ENCODE data around the gene SDF4. TPM values are rescaled to one million over a fixed set of nuclear protein-coding genes. Genes with fewer than 3 reads are reported as not detected.

Gene SDF4, protein sequence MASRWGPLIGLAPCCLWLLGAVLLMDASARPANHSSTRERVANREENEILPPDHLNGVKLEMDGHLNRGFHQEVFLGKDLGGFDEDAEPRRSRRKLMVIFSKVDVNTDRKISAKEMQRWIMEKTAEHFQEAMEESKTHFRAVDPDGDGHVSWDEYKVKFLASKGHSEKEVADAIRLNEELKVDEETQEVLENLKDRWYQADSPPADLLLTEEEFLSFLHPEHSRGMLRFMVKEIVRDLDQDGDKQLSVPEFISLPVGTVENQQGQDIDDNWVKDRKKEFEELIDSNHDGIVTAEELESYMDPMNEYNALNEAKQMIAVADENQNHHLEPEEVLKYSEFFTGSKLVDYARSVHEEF
- total RNA-seq: 111 and 112 TPM in 2 replicates

DNA sequence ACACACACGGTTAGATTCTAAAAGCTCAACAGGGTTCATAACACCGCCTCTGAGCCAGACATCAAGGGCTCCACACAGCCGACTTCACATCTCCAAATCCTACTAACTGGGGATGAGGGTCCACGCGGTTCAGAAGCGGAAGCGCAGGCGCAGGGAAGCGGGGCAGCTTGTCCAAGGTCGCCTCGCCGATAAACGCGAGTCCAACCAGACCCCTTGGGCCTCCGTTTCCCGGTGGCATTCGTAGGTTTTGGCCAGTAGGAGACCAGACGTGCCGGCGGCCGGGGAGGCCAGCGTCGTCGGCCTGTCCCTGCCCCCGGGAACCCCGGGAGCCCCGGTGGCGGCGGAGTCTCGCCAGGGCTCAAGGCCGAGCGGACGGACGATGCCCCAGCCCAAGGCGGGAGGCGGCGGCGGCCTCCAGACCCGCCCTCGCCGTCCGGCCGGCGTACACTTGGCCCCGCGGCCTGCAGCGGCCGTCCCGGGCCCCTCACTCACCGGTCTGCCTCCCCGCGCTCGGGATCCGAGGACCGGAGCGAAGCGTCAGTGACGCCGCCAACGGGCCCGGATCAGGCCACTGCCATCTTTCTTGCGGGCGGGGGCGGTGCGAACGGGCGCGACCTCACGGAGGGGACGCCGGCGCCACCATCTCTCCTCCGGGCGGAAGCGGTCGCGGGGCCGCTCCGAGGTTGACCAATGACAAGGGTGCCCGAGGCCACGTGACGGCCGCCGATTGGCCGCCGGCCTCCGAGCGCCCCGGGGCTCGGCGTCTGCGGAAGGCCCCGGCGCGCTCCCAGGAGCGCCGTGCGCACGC, at the start of gene SDF4:
TSS of gene SDF4 (minus strand) at position 602 of the 808 bp plus-strand sequence. CDS start 3,229 bp downstream, outside the sequence.
- intact Hi-C loops (cut with micrococcal nuclease): loop anchor here (1.0 to 2.0 kb wide), 4 partner anchors 19 to 115 kb away; partner anchors contain the start of genes C1orf159 and UBE2J2

DNA sequence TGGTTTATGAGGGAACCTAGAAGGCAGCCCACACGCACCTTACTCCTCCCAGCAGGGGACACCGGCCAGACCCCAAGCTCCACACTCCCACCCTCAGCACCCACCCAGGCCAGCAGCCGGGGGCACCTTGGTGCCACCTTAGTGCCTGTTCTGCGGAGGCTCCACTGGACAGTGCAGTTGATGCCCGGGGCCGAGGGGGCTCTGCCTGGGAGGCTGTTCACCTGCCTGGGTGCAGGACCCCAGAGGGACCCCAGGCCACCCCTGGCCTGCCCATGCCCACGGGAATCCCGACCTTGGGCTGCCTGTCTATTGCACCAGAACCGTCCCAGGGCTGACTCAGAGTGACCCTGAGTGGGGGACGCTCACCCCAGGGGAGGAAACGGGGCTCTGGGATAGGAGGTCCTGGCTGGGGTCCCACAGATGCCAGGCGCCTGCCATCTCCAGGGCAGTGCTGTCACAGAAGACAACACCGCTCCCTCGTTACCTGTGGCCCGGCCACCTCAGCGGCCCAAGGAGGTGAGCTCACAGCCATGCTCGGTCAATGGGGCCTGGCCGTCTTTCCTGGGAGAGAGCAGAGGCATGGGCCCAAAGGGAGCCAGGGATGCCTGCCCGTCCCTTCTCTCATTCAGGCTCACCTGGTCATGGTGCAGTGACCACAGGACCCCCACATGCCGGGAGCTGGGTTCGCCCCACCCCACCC, 49.1 kb upstream of the SDF4 start:
- intact Hi-C loops (cut with micrococcal nuclease): no loop called here

DNA sequence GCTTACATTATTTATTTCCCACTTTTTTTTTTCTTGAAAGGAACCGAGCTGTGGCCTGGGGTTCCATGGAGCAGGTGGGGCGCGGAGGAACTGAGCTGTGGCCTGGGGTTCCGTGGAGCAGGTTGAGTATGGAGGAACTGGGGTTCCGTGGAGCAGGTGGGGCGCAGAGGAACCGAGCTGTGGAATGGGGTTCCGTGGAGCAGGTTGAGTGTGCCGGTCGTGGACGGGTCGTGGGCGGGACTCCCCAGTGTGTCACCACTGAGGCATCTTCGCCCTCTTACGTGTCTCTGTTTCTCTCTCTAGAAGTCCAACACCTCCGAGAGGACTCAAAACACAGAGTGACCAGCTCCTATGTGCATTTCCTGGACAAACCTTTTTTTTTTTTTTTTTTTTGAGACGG, 47.2 kb upstream of the SDF4 start:
- intact Hi-C loops (cut with micrococcal nuclease): no loop called here

DNA sequence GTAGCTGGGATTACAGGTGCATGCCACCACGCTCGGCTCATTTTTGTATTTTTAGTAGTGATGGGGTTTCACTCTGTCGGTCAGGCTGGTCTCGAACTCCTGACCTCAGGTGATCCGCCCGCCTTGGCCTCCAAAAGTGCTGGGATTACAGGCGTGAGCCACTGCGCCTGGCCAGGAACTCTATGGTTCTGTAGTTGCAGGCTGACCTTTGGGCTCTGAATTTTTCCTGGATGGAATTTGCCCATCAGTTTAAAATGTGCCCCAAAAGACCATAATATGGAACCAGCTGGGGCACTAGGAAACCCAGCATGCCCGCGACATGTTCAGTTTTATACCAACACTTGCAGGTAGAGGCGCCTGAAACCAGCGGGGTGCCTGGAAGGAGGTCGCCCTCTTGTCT, 46.8 kb upstream of the SDF4 start:
- intact Hi-C loops (cut with micrococcal nuclease): no loop called here

DNA sequence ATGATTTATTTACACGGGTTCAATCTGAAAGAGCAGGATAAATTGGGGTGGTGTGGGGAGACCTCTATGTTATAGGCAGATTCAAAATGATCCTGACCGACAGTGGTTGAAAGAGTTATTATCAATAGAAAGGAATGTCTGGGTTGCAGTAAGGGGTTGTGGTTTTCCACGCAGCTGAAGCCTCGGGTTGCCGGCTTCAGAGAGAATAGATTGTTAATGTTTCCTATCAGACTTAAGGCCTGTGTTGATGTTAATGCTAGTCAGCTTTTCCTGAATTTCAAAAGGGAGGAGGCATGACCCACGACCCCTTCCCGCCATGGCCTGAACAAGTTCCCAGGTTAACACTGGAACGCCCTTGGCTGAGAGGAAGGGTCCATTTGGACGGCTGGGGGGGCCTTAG, 44.0 kb upstream of the SDF4 start:
- intact Hi-C loops (cut with micrococcal nuclease): no loop called here

DNA sequence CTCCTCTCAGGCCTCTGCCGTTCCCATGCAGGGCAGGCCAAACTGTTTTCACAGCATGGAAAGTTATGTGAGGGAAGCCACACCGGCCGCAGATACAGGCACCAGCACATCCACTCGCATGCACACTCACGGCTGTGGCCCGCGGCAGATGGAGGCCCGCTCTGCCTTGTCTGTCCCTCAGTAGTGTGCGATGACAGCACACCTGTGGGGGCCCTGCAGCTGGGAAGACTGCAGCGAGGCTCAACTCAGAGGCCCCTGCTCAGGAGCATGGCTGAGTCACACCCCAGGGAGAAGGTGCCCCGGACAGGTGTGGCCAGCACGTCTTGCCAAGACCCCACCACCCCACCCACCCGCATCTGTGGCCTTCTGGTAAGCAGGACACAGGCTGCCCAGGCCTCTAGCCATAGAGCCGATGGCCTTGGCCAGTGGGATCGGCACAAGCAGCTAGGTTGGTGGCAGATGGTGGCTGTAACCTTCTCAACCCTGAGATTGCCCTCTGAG, 43.2 kb upstream of the SDF4 start:
- intact Hi-C loops (cut with micrococcal nuclease): no loop called here

DNA sequence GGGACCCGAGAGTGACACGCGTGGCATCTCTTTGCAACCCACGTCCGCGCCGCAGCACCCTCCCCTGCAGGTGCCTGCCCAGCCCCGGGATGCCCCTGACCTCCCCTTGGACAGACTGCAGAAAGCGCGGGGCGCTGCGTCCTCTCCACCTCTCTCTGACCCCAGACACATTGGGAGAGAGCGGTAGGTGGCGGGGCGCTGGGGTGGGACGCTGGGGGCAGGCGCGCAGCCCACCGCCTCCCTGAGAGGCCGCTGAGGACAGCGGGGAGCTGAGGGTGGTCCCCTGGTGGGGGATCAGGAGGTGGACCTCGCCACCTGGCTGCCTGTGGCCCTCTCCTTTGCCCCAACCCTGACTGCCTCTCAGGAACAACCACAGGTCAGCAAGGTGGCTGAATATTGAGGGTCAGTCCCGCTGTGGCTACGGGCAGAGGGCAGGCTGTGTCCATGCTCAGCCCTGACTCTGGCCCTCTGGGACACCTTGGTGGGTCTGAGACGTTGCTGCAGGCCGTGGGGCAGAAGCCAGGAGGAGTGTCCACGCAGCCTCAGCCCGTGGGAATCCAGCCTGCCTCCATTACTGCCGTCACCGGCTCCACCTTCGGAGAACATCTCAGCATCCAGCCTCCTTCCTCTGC, 42.6 kb upstream of the SDF4 start:
- intact Hi-C loops (cut with micrococcal nuclease): no loop called here

DNA sequence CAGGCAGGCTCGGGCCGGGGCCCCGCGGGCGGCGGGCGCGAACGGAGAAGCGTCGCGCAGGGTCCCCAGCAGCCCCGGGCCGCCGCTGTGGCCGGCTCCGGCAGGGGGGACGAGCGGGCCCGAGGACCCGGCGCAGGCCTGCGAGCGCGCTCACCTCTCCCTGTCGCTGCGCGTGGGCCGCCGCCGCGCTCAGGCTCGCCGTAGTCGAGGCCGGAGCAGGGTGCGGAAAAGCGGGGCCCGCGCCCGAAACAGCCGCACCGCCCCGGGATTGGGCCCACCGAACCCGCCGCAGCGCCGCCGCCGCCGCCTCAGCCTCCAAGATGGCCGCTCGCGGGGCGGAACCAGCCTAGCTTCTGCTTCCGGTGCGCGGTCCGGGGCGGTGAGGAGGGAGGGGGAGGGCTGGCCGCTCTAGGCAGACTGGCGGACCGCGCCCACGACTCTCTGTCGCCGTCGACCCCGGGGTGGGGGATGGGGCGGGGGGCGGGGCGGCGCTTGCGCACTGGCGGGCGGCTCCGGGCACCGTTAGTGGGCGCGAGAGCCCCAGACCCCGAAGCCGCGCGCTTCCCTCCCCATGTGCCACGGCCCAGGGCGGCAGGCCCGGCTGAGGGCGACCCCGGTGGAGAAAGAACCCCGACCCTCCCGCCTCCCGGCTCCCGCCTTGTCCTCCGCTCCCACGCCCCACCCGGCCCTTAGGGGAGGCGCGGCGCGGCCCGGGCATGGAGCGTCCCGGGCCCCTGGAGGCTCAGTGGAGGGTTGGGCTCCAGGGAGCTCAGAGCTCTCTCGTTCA, 41.9 kb upstream of the SDF4 start, which contains the start of gene UBE2J2:
TSS of gene UBE2J2 (minus strand) at position 343 of the 787 bp plus-strand sequence. CDS start 5,862 bp downstream, outside the sequence.
- intact Hi-C loops (cut with micrococcal nuclease): loop anchor here (1.0 to 2.0 kb wide), 3 partner anchors 35 to 157 kb away; partner anchors contain the start of genes B3GALT6, C1orf159, PUSL1 and SDF4

DNA sequence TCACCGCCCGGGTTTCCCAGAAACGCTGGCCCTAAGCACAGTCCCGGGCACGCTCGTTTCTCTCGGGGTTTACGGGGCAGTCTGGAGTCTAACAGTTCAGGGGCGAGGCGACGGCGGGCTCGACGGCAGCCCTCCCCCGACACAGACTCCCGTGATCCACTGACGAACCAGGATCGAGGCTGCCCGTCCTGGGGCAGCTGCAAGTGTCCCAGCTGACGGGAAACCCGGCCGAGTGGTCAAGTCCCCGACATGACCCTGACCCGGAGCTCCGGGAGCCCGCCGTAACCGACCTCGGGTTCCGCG, 41.4 kb upstream of the SDF4 start:
- intact Hi-C loops (cut with micrococcal nuclease): loop anchor here (1.0 to 2.0 kb wide), 3 partner anchors 36 to 157 kb away; partner anchors contain the start of genes B3GALT6, C1orf159, PUSL1 and SDF4

DNA sequence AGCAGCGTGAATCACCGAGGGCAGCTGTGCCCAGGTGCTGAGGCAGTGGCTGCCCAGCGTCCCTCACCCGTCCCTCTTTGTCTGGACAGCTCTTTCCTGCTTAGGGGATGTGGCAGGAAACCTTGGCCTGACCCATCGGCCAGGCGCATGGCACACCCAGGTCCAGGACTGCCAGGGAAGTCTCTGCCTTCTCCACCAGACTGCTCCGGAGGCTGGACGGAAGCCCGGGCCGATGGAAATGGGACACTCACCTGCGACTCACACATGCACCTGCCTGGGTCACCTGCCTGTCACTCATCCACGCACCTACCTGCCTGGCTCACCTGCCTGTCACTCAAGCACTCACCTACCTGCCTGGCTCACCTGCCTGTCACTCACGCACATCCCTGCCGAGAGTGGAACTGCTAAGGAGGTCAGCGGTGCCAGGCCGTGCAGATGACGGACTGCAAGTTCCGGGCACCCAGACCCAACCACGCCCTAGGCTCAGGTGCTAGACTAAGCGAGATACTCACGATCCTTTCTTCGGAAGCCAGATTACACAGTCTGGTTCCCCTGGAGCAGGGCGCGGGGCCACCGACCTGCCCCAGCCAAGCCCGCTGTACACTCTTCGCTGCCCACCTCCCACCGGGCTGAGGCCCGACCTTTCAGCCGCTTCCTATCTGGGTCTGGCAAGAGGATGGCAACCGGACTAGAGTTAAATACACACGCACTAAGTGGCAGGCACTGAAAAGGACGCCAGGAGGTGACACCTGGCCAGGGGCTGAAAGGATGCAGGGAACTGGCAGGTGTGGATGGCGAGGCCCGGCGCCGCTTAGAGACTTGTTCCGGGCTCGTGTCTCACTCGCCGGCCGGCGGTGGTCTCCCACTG, 40.8 kb upstream of the SDF4 start:
- intact Hi-C loops (cut with micrococcal nuclease): loop anchor here (1.0 to 2.0 kb wide), 3 partner anchors 36 to 156 kb away; partner anchors contain the start of genes B3GALT6, C1orf159, PUSL1 and SDF4

DNA sequence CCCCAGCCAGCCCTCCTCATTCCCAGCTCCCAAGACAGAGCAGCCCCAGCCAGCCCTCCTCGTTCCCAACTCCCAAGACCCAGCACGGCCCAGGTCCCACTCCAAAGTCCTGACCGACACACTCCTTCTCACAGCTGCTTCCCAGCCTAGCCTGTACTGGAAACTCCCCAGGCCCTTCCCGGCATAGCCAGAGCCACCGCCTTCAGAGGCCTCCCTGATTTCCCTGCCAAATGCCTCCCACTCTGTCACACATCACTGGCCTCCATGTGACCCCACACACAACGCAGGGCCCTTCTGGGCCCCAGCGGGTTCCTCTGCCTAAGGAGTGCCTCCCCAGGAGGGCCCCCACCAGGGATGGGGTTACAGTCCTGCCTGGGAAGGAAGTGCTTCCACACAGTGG, 39.0 kb upstream of the SDF4 start:
- intact Hi-C loops (cut with micrococcal nuclease): no loop called here

DNA sequence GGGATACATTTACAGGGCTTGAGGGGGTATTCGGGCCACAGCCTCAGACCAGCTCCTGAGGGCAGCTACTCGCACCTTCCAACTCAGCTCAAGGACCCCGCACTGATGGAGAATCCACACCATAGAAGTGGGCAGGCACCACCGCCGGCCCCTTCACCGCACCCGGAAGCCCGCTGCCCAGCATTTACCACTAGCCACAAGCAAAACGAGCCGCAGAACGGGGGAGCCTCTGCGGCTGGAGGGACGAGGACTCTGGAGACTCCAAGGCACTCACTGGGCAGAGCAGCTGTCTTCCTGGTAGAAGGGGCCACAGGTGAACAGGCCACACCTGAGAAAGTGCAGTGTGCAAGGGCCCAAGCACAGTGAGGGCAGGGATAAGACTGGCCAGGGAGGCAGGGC, 36.5 kb upstream of the SDF4 start:
- intact Hi-C loops (cut with micrococcal nuclease): no loop called here

DNA sequence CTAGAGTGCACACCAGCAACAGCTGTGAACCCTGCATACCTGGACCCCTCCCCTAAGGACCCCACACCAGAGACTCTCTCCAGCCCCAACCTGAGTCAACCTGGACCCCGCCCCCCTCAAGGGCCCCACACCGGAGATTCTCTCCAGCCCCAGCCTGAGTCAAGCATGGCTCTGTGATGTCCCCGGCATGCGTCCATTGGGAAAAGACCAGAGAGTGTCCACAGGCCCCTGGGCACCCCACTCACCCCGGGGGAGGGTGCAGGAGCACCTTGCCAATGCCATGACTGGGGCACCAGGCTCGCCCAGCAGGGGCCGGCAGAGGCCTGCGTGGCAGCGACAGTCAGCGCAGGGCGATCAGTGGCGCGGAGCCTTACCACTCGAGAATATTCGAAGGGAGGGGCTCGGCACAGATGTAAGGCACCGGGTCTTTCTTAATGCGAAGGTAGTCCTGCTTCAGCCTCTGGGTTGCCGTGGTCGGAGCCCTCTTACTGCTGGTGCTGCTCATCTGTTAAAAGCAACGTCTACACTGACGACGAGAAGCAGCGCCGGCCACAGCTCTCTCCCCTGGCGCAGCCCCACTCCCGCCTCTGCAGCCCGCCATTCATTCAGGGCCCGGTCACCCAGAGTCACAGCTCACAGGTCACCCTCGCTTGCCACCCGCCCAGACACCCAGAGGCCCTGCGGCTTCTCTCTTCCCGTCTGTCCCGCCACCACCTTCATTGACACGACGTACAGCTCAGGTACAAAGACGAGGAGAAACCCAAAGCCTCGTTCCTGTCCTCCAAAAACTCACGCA, 35.9 kb upstream of the SDF4 start:
- intact Hi-C loops (cut with micrococcal nuclease): no loop called here

DNA sequence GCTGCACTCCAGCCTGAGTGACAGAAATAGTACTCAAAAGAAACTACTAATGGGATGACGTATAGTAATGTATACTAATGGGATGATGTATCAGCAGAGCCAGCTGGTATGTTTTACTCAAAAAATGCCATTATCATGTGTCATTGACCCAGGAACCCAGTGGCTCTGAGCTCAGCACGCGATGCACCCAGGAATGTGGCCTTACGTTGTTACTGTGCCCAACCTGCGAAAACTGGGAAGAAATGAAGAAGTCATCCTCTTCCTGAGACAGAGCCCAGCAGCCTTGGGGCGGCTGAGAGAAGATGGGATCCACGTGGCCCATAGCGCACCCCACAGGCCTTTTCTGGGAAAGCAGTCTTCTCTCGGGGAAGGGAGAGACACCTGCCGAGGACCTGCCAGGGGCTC, 33.1 kb upstream of the SDF4 start:
- intact Hi-C loops (cut with micrococcal nuclease): no loop called here

DNA sequence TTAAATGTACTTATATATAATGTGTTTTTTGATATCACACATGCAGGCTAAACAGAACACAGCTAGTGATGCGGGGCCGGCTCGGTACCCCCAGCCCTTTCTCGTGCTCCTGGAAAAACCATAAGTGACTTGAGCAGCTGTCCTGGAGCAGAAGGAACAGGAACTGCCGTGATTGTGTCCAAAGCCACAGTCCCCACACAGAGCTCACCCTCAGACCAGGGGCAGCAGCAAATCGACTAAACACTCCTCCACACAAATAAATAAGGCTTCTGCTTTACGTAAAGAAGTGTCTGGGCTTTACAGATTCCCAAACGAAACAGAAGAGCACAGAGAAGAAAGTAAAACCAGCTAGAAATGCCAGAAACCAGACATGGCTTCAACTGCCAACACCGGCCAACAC, 32.2 kb upstream of the SDF4 start:
- intact Hi-C loops (cut with micrococcal nuclease): no loop called here

DNA sequence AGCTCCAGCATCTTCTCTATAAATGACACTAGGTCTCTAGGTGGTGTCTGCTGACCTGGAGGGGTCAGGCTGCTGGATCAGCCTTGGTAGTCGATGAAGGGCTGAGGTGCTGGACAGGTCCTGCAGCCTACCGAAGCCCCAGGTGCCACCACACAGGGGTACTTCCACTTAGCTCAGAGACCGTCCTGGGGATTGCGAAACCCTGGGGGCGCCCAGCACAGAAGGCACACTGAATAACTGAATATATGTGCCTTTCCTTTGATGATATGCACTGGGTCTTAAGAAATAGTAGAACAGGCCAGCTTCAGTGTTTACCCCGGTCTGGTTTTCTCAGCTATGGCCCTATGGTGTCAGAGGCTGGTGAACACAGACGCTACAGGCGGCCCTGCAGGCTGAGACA, 31.0 kb upstream of the SDF4 start:
- intact Hi-C loops (cut with micrococcal nuclease): no loop called here

DNA sequence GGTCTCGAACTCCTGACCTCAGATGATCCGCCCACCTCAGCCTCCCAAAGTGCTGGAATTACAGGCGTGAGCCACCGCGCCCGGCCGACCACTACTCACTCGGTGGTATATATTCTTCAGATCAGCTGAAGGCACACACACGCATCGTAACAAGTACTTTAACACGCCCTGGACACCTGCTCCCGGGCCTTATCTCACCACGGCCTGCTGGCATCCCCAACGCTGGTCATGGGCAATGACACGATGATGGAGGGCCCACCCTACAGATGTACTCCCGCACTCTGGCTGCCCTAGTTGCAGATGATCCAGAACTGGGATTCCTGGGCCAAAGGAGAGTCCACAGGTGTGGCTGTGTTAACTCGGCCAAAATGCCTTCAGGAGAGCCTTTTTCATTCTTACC, 30.3 kb upstream of the SDF4 start:
- intact Hi-C loops (cut with micrococcal nuclease): no loop called here

DNA sequence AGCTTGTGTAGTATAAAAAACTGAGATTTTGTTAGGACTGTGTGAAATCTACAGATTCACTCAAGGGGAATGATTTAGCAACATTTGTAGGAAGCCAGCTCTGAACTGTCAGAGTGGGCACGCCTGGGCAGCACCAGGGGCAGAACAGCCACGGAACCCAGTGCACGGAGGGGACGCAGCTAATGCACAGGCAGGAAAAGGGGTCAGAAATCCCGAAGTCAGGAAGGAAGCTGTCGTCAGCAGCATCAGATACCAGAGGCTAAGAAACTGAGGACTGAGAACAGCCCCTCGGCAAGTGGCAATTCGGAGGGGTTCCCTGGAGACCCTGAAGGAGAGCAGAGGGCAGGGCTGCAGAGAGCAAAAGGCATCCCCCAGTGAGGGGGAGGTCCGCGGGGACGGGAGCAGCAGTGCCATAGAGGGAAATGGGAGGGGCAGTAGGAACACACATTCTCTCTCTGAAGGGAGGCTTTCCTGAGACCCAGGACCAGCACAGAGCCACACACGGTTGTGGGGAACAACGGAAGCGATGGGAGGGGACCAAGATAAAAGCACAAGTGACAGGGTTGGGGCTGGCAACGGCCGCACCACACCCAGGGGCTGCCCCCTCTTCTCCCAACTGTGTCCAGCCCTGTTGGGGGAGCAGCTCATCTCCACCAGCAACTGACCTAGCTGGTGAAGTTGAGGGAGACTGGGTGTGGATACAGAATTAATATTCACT, 29.2 kb upstream of the SDF4 start:
- intact Hi-C loops (cut with micrococcal nuclease): no loop called here
